UCSD-AML1 (cell line): ENCODE measurements around the gene DCC.

Source experiments
- DNase-seq: peaks from one replicate; lab custom pipeline; 2025; ENCODE audit not compliant: unreplicated experiment; lab: John Stamatoyannopoulos, UW

DCC gene

DNA sequence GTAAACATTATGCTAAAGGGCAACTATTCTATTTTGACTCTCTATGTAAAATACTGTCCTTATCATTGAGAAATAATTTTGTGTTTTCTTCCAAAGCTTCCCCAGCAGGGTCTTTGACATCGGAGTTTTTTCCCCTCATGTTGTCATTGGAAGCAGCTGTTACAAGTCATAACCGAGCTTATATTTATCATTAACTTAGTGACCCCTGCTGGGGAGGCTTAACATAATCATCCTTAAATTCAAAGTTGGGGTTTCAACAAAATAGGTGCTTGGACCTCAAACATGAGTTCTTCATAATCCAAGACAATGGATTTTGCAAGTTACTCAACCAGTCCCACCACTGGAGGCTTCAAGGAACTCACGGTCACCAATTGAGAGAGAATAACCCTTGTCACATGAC lies 330.9 kb downstream of the DCC start:
- no peak for DNase-seq

DNA sequence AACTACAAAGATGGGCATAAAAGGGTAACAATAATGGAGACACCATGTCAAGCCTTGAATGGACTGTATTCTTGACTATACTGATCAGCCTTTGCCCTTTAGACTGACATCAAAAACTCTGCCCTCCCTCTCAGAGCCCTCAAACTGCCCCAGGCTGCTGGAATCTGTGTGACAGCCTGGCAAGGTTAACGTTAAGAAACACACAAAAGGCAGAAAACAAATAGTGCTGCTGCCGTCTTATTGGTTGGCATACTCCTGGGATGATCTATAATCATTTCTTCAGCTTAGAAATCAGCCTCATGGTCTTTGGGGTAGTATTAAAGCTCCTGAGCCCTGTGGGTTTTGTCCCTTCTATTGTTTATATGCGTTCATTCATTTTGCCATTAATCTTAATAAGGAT lies 338.0 kb downstream of the DCC start:
- DNase-seq: no peak

DNA sequence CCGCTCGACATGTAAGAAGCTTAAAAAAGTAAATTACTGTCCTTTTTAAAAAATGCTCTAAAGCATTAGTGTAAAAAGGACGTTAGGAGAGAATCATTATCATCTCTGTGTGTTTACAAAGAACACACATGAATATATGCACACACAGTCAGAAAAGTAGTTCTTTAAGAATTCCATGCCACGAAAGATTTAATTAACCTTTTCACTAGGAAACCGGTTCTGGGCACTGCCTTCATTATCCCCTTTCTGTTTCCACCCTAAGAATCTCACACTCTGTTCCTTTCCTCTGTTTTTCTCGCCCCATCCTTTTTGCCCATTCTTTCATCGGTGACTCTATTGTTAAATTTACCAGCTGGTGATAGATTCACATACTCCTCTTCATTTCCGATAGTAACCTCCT lies 338.6 kb downstream of the DCC start:
- DNase-seq: no peak

DNA sequence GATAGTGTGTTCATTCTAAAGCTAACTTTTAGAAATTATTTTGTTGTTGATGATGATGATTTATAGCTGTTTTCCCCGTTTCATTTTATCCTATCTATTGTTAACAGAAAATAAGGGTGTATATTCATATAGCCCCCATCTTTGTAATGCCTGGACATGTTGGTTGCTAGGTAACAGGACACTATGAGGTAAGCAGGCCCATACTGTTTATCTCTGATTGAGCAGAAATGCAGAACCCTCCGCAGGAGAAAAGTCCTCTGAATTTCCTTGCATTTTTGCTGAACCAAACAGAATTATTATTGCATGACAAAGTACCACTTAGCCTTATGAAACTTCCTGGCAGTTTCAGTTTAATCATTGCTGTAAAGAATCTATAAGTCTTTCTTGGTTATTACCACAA lies 339.4 kb downstream of the DCC start:
- no peak for DNase-seq

DNA sequence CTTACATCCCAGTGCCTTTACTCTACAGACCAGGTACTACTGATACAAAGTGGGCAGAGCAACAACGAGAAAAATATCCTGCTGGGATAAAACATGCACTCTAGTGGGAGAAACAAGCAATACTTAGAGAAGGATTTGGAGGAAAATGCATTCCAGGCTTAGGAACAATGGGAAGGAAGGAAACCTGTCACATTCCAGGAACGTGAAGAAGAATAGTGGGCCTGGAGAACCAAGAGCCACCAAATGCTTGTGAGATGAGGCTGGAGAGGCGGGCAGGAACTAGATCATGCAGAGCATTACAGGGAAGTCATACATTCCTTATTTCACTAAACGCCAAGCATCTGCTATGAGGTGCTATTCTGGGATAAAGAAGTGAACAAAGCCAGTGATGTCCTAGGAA lies 342.3 kb downstream of the DCC start:
- DNase-seq: no peak

DNA sequence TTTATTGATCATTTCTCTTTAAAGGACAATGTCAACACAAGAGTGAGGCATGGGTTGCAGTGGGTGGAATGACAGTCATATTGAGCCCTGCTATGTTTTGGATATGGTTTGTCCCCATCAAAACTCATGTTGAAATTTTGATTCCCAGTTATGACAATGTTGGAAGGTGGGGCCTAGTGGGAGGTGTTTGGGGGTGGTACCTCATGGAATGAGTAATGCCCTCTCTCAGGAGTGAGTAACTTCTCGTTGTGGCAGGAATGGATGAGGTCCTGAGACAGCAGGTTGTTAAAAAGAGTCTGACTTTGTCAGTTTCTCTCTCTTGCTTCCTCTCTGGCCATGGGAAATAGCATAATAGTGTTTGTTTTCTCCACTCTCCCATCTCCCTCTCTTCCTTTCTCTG lies 345.3 kb downstream of the DCC start:
- no peak for DNase-seq

DNA sequence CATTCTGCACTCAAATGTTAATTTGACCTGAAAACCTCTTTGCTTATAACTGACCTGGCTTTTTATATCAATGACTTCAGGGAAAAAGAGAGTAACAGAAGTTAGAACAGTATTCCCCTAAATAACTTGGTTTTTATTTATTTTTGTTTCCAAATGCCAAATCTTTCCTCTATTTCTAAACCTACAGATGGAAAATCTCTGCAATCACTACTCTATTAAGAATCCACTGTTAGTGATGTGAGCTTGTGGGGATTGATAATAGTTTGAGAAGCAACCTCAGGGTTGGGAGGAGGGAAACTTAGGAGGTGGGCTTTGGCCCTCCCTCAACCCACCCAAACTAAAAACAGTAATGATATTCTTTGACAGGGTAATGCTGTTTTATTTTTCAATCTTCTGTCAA lies 351.8 kb downstream of the DCC start:
- DNase-seq: no peak

DNA sequence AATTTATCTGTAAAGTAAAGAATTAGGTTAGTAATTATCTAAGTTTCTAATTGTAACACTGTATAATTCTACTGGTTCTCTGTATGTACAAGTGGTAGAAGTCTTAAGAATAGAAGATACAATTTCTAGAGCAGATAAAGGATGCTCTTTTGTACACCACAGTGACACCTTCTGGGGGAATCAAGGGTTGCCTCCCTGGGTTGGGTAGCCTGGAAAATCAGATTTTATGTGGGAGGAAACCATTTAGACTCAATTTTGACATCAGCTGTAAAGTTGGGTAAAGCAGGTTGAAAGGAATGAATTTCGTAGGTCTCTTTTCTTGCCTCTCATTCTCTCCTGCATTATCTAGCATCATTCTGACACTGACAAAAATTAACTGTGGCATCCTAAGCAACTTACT lies 354.8 kb downstream of the DCC start:
- no peak for DNase-seq

DNA sequence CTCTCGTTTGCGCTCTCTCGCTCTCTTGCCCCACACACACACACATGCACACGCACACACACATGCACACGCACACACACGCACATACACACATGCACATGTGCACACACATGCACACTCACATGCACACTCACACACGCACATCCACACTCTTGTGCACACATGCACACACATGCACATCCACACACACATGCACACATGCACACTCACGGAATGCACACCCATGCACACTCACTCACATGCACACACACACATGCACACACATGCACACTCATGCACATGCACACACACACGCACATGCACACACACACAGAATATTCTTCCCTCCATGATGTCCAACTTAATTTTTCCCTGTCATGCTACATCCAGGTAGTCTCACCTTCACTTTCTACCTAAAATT lies 360.1 kb downstream of the DCC start:
- no peak for DNase-seq

DNA sequence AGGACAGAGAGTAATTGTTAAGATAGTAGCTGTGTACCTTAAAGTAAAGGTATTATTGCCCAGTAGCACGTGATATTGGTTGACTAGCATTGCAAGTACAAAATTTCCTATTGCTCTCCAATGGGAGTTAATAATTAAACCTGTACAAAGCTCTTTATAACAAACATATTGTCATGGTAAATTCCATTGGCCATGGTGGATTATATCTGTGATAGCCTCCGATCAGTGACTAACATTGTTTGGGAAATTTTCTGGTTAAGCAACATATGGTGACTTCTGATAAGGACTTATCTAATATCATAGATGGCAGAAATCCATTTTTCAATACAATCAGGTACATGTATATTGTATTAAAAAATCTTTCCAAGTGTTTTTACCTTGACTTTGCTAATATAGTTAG lies 360.8 kb downstream of the DCC start:
- DNase-seq: no peak

DNA sequence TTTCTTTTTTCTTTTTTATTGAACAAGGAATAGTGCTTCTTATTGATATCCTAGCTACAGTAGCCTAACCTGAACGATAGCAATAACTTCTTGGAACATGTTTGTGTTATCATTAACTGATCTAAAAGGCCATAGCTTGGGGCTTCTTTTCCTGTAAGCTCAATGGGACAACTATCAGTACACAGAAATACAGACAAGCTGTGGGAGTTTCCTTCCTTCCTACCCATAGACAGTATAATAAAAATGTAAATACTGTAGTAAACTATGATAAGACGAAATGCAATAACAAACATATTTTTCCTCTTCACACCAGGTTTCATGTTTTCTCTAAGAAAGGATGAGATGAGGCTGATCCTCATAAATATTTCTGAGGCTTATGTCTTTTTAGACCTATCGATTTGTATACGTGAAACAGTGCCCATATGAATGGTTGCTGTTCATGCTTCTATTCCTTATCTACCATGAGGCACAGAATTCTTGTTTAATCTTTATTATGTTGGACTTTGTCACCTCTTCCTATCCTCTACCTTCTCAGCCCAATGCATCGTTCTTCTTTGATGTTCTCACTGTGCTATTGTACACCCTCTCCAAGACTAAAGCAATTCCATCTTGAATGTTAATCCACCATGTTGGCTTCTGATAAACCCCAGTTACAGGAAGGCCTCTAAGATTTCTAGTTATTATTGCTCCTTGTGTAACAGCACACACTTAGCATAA lies 361.4 kb downstream of the DCC start:
- DNase-seq: no peak

DNA sequence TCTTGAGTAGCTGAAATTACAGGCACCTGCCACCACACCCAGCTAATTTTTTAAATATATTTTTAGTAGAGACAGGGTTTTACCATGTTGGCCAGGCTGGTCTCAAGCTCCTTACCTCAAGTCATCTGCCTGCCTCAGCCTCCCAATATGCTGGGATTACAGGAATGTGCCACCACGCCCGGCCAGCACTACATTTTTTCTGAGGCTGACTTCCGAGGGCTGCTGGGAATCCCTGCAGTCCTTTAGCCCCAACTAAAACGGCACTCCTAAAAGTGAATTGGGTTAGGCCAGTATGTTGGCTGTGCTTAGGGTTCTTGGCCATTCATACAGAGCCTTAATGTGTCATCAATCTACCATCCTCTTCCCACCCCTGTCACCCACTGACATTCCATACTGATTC lies 375.4 kb downstream of the DCC start:
- no peak for DNase-seq

DNA sequence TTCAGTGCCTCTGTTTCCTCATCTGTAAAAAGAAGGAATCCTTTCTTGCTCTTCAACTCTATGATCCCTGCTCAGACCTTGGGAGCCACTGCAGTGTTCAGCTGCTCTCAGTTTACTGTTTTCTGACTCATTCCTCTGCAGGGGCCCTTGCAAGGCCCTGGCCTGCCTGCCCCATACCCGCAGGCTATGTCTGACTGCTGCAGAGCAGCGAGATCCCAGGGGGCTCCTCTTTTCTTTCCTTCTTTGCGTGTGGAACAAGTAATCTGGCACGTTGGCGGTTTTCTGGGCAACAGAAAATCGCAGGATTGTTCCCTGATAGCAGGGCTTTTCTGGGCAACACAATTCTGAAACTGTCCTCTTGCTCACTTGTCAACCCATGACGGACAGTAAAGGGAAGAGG lies 376.0 kb downstream of the DCC start:
- no peak for DNase-seq

DNA sequence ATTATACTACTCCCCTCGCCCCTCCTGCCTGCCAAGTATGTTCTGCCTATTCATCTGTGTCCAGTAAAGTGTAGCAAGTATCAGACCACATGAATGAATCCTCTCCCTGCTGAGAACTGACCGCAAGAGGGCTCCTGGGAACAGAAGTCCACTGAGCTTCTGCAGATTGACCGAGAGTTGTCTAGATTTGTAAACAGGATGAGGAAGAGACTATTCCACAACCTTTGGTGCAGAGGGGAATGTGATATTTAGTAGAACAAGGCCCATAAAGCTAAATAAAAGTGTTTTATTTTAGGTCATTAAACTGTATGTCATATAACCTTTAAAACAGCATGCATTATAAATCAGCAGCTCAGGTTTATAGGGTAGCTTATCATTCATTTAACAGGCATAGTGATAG lies 377.0 kb downstream of the DCC start:
- no peak for DNase-seq

DNA sequence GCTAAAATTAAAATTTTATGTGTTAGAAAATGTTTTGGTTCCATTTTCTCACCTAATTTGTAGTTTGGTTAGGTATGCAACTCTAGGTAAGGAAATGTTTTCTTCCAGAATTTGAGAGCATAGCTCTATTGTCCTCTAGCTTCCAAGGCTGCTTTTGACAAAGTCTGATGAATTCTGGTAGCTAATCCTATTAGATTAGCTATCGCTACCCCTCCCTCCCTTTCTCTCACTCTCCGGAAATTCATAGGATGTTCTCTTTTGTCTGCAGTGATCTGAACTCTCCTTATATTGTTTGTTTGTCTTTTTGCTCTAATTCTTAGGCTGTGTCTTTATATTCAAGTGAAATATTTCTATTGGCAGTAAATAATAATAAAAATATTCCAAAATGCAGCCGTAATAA lies 382.9 kb downstream of the DCC start:
- no peak for DNase-seq

DNA sequence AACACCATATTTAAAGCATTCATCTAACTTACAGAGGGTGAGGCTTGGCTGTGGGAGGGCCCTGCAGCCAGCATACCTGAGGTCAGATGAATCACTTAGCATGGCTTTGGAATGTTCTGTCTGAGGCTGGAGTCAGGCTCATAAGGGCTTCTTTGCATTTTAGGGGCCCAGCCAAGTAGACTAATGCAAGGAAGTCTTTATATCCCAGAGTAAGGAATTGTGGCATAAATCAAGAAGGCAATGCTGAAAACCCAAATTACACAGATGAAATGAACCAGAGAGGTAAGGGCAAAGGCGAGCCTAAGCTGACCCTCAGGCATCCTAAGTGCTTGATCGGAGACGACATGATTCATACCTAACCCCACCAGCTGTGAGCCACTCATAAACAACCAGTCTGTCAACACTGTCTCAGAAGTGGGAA lies 383.6 kb downstream of the DCC start:
- no peak for DNase-seq

DNA sequence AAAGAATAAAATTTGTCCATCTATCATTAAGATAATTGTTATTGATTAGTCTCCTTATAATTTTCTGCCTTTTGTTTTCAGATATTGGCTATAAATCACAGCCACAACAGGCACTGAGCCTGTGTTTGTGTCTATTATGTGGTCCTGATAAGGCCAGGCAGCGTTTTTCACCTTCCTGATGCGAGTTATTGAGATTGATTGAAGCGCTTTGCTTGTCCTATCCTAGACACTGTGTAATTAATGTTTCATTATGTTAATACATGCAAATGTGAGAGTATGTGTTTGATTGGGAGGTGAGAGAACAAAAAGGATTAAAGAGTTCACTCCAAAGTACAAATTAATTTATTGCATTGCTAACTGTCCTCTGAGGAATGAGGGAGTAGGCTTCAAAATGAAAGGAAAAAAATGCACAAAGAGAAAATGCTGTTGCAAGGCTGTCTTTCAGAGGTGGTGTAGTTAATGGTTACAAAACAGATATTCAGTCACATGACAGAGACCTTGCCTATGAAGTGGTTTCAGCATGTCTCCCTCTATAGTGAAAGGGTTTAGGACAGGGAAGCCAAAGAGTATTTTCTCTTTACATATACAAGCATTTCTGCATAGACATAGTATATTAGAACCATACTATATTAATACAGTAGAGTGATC lies 391.1 kb downstream of the DCC start:
- DNase-seq: no peak

DNA sequence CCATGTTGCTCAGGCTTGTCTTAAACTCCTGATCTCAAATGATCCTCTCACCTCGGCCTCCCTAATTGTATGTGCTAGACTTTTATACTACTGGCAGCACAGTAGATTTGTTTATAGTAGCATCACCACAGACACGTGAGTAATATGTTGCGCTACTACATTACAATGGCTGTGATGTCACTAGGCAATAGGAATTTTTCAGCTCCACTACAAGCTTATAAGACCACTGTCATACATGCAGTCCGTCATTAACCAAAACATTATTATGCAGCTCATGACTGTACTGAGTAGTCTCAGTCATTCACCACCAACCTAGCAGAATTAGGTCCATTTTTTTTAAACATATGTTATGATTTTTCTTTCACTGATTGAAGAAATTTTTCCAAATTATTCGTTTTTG lies 398.9 kb downstream of the DCC start:
- no peak for DNase-seq

DNA sequence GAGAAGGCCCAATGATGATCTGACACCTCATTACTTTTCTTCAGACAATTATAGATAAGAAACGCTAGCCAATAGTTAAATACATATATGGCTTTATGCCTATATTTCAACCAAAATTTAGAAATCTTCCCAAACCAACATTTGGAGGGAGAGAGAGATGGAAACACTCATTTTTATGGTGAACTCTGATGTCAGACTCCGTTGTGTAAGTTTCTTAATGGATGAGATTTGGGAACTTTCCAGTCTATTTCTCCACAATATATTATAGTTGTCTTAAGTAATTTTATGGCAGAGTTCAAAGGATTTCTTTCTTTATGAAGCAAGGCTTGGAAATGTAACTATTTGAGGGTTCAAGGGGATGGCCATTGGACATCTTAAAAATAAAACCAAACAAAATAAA lies 407.0 kb downstream of the DCC start:
- DNase-seq: no peak

DNA sequence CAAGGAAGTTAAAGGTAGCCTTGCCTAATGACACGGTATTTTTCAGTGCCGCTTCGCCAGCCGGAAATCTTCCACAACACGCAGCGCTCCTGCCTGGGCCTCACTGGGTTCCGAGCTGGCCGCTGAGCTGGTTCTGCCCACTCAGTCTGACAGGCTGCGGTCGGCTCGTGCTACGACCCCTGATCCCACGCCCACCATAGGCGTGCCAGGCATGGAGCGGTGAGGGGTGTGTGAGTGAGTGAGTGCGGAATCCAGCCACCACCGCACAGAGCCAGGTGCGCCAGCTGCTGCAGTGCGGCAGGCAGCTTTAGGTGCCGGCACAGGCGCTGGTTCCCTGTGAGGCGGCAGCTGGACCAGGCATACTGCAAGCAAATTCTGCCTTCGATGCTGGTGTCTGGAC lies 407.9 kb downstream of the DCC start:
- no peak for DNase-seq

DNA sequence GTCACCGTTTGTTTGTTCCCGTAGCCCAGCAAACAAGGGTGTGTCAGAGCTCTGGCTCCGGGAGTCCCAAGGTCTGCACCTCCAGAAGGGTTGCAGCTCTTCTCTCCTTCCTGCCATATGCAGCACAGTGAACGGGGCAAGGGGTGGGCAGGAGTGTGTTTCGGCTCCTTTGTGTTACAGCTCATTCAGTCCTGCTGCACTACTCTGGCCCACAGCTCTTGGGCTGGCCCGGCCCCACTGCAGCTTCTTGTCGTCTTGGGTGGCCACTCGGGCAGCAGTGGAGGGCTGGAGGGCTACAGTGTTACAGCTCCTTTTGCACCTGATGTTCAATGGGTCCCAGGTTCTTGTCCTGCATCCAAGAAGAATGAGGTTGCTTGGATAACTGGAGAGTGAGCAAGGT lies 408.3 kb downstream of the DCC start:
- DNase-seq: no peak

DNA sequence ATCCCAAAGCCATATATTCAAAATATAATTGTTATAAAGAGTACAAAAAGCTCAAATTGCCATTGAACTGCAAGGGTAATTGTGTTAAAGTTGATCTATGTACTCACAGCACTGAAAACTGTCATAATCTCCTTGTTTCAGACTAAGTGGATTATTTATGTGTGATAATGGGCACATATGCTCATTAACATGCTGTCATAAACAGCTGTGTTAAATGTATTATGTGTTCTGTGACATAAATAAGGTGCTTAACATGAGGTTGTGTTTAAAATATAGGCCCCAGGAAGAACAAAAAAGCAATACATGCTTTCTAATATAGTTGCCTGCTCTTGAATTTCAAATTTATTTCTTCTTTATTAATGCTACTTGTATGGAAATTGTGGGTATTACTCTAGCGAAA lies 409.5 kb downstream of the DCC start:
- DNase-seq: no peak

DNA sequence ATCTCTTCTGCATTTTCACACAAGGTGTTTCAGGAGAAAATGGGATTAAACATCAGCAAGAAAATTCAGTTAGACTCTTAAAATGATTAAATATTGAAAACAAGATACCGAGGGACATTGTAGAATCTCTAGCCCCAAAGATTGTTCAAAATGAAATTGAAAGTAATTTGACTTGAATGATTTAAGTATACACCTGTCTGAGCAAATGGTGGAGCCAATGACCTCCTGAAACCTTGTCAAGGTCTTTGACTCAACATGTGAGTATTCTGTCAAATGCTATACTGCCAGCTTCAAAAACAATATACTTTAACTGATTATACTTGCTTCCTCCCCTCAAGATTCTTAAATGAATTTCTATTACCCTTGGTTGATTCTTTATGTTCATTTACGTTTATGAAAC lies 411.0 kb downstream of the DCC start:
- no peak for DNase-seq
